Muscle of leg (tissue), 11 donors: Measurements from ENCODE around the gene GDF2. TPM values are rescaled to one million over a fixed set of nuclear protein-coding genes. Genes with fewer than 3 reads are reported as not detected.

Experiments used
- DNase-seq: peaks from one replicate; pipeline ENCODE4 v3.0.0; 2013
- H3K27ac ChIP-seq: one replicate; pipeline ENCODE4 v1.5.1; 2013; ENCODE audit warnings: mild to moderate bottlenecking, low read length, control low read depth
- H3K27me3 ChIP-seq: one replicate; pipeline ENCODE4 v1.6.1; 2013; ENCODE audit warnings: low read length; ENCODE audit not compliant: control insufficient read depth, insufficient read depth
- H3K36me3 ChIP-seq: one replicate; pipeline ENCODE4 v1.6.1; 2013; ENCODE audit warnings: low read length; ENCODE audit not compliant: control insufficient read depth, insufficient read depth
- H3K4me1 ChIP-seq: one replicate; pipeline ENCODE4 v1.6.1; 2013; ENCODE audit warnings: low read length; ENCODE audit not compliant: control insufficient read depth, insufficient read depth
- H3K4me3 ChIP-seq: one replicate; pipeline ENCODE4 v1.5.1; 2013; ENCODE audit warnings: low read length, control low read depth
- H3K9me3 ChIP-seq: replicated peaks from 2 replicates; pipeline ENCODE4 v1.6.1; 2013; ENCODE audit warnings: low read depth, low read length; ENCODE audit not compliant: control insufficient read depth
- WGBS: methylation state at CpG from one replicate; pipeline ENCODE4 v1.1.5; 2013; ENCODE audit warnings: missing lambda C conversion rate; ENCODE audit not compliant: insufficient coverage; 5-methylcytosine and 5-hydroxymethylcytosine counted together
- polyA plus RNA-seq, 8 donors: library from polyadenylated mRNA; unstranded; fragments of 120-200 nt; gene quantifications; one replicate each; pipeline versions ENCODE4 v1.2.1 to v1.2.3, GENCODE V29; 2013; ENCODE audit warnings: inconsistent platforms in 1 of 8, low replicate concordance in 1 of 8; ENCODE audit not compliant: insufficient read length in 8 of 8, insufficient read depth in 1 of 8
- total RNA-seq: library from RNA; stranded (reverse); fragments of 120-200 nt; gene quantifications from one replicate; pipeline ENCODE4 v1.2.4, GENCODE V29; 2013

GDF2 gene
- total and polyA plus RNA-seq, 9 donors: not detected

- 100% methylated on average over 1 of the region's 9 CpGs for WGBS
- H3K27me3 ChIP-seq: peaks cover 11% of the 10 kb centered on the region
- peaks cover under 1% of the 10 kb centered on the region for H3K4me1 ChIP-seq
- no peak for DNase-seq
- no peaks in the 10 kb centered on the region for H3K36me3 ChIP-seq
- H3K9me3 ChIP-seq: no peaks in the 10 kb centered on the region
- no peak overlapping the region for H3K27ac ChIP-seq
- no peak overlapping the region for H3K4me3 ChIP-seq
Observed at GRCh38 chr10:47331491-47331890, 9.2 kb downstream of the GDF2 start.

GRCh38 chr10:47331954-47332353 is 9.7 kb downstream of the GDF2 start:
- Histone ChIP-seq H3K27me3 (peaks cover 11% of the 10 kb centered on the region), H3K4me1 (no peaks in the 10 kb centered on the region), H3K4me3 (no peak overlapping the region), H3K9me3 (no peaks in the 10 kb centered on the region), H3K36me3 (no peaks in the 10 kb centered on the region), H3K27ac (no peak overlapping the region)
- no peak for DNase-seq
- 55% methylated on average over 5 of the region's 7 CpGs for WGBS

- no peaks in the 10 kb centered on the region for H3K4me1 ChIP-seq
- H3K9me3 ChIP-seq: no peaks in the 10 kb centered on the region
- H3K4me3 ChIP-seq: no peak overlapping the region
- no CpG with 5 or more reads among the region's 3 CpGs for WGBS
- H3K36me3 ChIP-seq: no peaks in the 10 kb centered on the region
- H3K27me3 ChIP-seq: peaks cover 11% of the 10 kb centered on the region
- DNase-seq: no peak
- no peak overlapping the region for H3K27ac ChIP-seq
Observed at GRCh38 chr10:47332371-47332770, 10.1 kb downstream of the GDF2 start.

- Histone ChIP-seq H3K36me3 (no peaks in the 10 kb centered on the region), H3K9me3 (no peaks in the 10 kb centered on the region), H3K4me3 (no peak overlapping the region), H3K27me3 (peaks cover 11% of the 10 kb centered on the region), H3K4me1 (no peaks in the 10 kb centered on the region), H3K27ac (no peak overlapping the region)
- DNase-seq: no peak
- no CpG with 5 or more reads among the region's 3 CpGs for WGBS
Observed at GRCh38 chr10:47332946-47333345, 10.7 kb downstream of the GDF2 start.

- no CpG with 5 or more reads among the region's 6 CpGs for WGBS
- DNase-seq: no peak
- no peak overlapping the region for H3K4me3 ChIP-seq
Observed at GRCh38 chr10:47333532-47333931, 11.3 kb downstream of the GDF2 start.

GRCh38 chr10:47334466-47335295 is 12.4 kb downstream of the GDF2 start:
- H3K27ac ChIP-seq: no peak overlapping the region
- no peaks in the 10 kb centered on the region for H3K4me1 ChIP-seq
- no peak overlapping the region for H3K4me3 ChIP-seq
- no peak for DNase-seq
- WGBS: 75% methylated on average over 2 of the region's 8 CpGs
- H3K9me3 ChIP-seq: no peaks in the 10 kb centered on the region
- no peaks in the 10 kb centered on the region for H3K36me3 ChIP-seq
- peaks cover 13% of the 10 kb centered on the region for H3K27me3 ChIP-seq

More at GRCh38 chr10:47333532-47333931, 11.3 kb downstream of the GDF2 start:
- H3K4me1 ChIP-seq: no peaks in the 10 kb centered on the region
- H3K27me3 ChIP-seq: peaks cover 11% of the 10 kb centered on the region
- no peak overlapping the region for H3K27ac ChIP-seq
- no peaks in the 10 kb centered on the region for H3K36me3 ChIP-seq
- no peaks in the 10 kb centered on the region for H3K9me3 ChIP-seq

GRCh38 chr10:47335906-47336305 is 13.7 kb downstream of the GDF2 start:
- DNase-seq: no peak
- WGBS: 85% methylated on average over 5 of the region's 5 CpGs
- H3K9me3 ChIP-seq: no peaks in the 10 kb centered on the region
- H3K27me3 ChIP-seq: peaks cover 16% of the 10 kb centered on the region
- no peak overlapping the region for H3K27ac ChIP-seq
- no peak overlapping the region for H3K4me3 ChIP-seq
- H3K36me3 ChIP-seq: no peaks in the 10 kb centered on the region
- no peaks in the 10 kb centered on the region for H3K4me1 ChIP-seq

GRCh38 chr10:47336387-47337134 is 14.3 kb downstream of the GDF2 start:
- no peak overlapping the region for H3K4me3 ChIP-seq
- no peaks in the 10 kb centered on the region for H3K9me3 ChIP-seq
- H3K27ac ChIP-seq: no peak overlapping the region
- no peak for DNase-seq
- H3K36me3 ChIP-seq: no peaks in the 10 kb centered on the region
- WGBS: 68% methylated on average over 9 of the region's 15 CpGs
- peaks cover 16% of the 10 kb centered on the region for H3K27me3 ChIP-seq
- no peaks in the 10 kb centered on the region for H3K4me1 ChIP-seq

- no peak for DNase-seq
- 80% methylated on average over 2 of the region's 4 CpGs for WGBS
- Histone ChIP-seq H3K4me3 (no peak overlapping the region), H3K27me3 (peaks cover 13% of the 10 kb centered on the region), H3K27ac (no peak overlapping the region), H3K9me3 (no peaks in the 10 kb centered on the region), H3K4me1 (no peaks in the 10 kb centered on the region), H3K36me3 (no peaks in the 10 kb centered on the region)
Observed at GRCh38 chr10:47337310-47337709, 15.1 kb downstream of the GDF2 start.

- DNase-seq: no peak
- 82% methylated on average over 5 of the region's 8 CpGs for WGBS
- Histone ChIP-seq H3K9me3 (no peaks in the 10 kb centered on the region), H3K27me3 (peaks cover 13% of the 10 kb centered on the region), H3K4me1 (no peaks in the 10 kb centered on the region), H3K27ac (no peak overlapping the region), H3K36me3 (no peaks in the 10 kb centered on the region), H3K4me3 (no peak overlapping the region)
Observed at GRCh38 chr10:47339186-47339735, 17.0 kb downstream of the GDF2 start.
